HEK293 (cell line): Measurements from ENCODE around the gene DLG2.

ENCODE experiments used
- CTCF ChIA-PET: fragments of 350-600 bp; formaldehyde crosslinking; extraction: SDS; loops from one replicate; lab custom pipeline; 2021; ENCODE audit warnings: antibody characterized with exemption; lab: Yijun Ruan, JAX
- POLR2A ChIA-PET: fragments of 300-600 bp; formaldehyde crosslinking; extraction: SDS; loops from one replicate; lab custom pipeline; 2020; ENCODE audit warnings: antibody characterized with exemption, inconsistent platforms; lab: Yijun Ruan, JAX
- H3K27ac ChIP-seq: fragments of 200-500 bp; sonication (Bioruptor generic); 2 replicates; pipeline ENCODE4 v1.5.1; 2014; ENCODE audit warnings: low read depth, low read length, control low read depth, inconsistent platforms; ENCODE audit errors: extremely low read depth
- H3K36me3 ChIP-seq, 2 experiments: fragments of 200-500 bp in 1 of 2; sonication (Bioruptor generic) in 1 of 2; 1 replicate in 1 of 2; 2 replicates in 1 of 2; pipeline ENCODE4 v1.5.1; 2014 to 2017; ENCODE audit warnings: inconsistent platforms in 2 of 2, low read length in 2 of 2; ENCODE audit not compliant: control insufficient read depth in 2 of 2, insufficient read depth in 1 of 2
- H3K4me1 ChIP-seq: fragments of 200-500 bp; sonication (Bioruptor generic); 2 replicates; pipeline ENCODE4 v1.5.1; 2014; ENCODE audit warnings: mild to moderate bottlenecking, low read length, inconsistent platforms; ENCODE audit not compliant: control insufficient read depth, insufficient read depth
- H3K4me3 ChIP-seq: 2 replicates; pipeline ENCODE4 v1.5.1; 2011; ENCODE audit warnings: low read depth, mild to moderate bottlenecking, control low read depth, low read length, moderate library complexity
- H3K9me3 ChIP-seq: fragments of 200-500 bp; sonication (Bioruptor generic); 2 replicates; pipeline ENCODE4 v1.5.1; 2014; ENCODE audit warnings: low read depth, low read length, inconsistent platforms; ENCODE audit not compliant: control insufficient read depth, insufficient read depth
- BCL11A ChIP-seq: fragments of 450-650 bp; formaldehyde crosslinking; IDR thresholded peaks from 2 replicates; pipeline ENCODE4 v1.5.1; 2016; ENCODE audit warnings: low read depth, missing biosample characterization, missing genetic modification characterization
- HOXD13 ChIP-seq: sonication (generic); formaldehyde crosslinking; IDR thresholded peaks from 2 replicates; pipeline ENCODE4 v1.8.0; 2022; ENCODE audit warnings: missing genetic modification reagents, borderline replicate concordance
- PRDM6 ChIP-seq: fragments of 450-650 bp; formaldehyde crosslinking; IDR thresholded peaks from 2 replicates; pipeline ENCODE4 v1.5.1; 2017; ENCODE audit warnings: missing biosample characterization, missing genetic modification characterization
- SALL2 ChIP-seq: fragments of 450-650 bp; formaldehyde crosslinking; IDR thresholded peaks from 2 replicates; pipeline ENCODE4 v1.5.0; 2017; ENCODE audit warnings: missing biosample characterization, mild to moderate bottlenecking, missing genetic modification characterization, borderline replicate concordance
- SP2 ChIP-seq: fragments of 450-650 bp; formaldehyde crosslinking; IDR thresholded peaks from 2 replicates; pipeline ENCODE4 v1.5.1; 2016; ENCODE audit warnings: missing biosample characterization, missing genetic modification characterization
- SP7 ChIP-seq: fragments of 450-650 bp; formaldehyde crosslinking; IDR thresholded peaks from 2 replicates; pipeline ENCODE4 v1.5.1; 2016; ENCODE audit warnings: missing biosample characterization, missing genetic modification characterization
- ZBTB20 ChIP-seq: fragments of 450-650 bp; formaldehyde crosslinking; IDR thresholded peaks from 2 replicates; pipeline ENCODE4 v1.5.1; 2016; ENCODE audit warnings: missing biosample characterization, missing genetic modification characterization
- ZBTB26 ChIP-seq: fragments of 450-650 bp; formaldehyde crosslinking; optimal IDR thresholded peaks from 2 replicates; pipeline ENCODE3; 2016; ENCODE audit warnings: missing biosample characterization, mild to moderate bottlenecking, missing genetic modification characterization
- ZIC2 ChIP-seq: fragments of 450-650 bp; formaldehyde crosslinking; IDR thresholded peaks from 2 replicates; pipeline ENCODE4 v1.5.1; 2016; ENCODE audit warnings: missing biosample characterization, missing genetic modification characterization
- ZNF132 ChIP-seq: fragments of 450-650 bp; formaldehyde crosslinking; IDR thresholded peaks from 2 replicates; pipeline ENCODE4 v1.5.1; 2017; ENCODE audit warnings: missing biosample characterization, missing genetic modification characterization, borderline replicate concordance
- ZNF133 ChIP-seq: fragments of 450-650 bp; formaldehyde crosslinking; IDR thresholded peaks from 2 replicates; pipeline ENCODE4 v1.5.1; 2016; ENCODE audit warnings: missing biosample characterization, missing genetic modification characterization
- ZNF311 ChIP-seq: fragments of 450-650 bp; formaldehyde crosslinking; IDR thresholded peaks from 2 replicates; pipeline ENCODE4 v1.5.1; 2017; ENCODE audit warnings: missing biosample characterization, missing genetic modification characterization, borderline replicate concordance
- ZNF433 ChIP-seq: fragments of 450-650 bp; formaldehyde crosslinking; IDR thresholded peaks from 2 replicates; pipeline ENCODE4 v1.5.1; 2016; ENCODE audit warnings: missing biosample characterization, missing genetic modification characterization, low read depth
- ZNF510 ChIP-seq: fragments of 450-650 bp; formaldehyde crosslinking; IDR thresholded peaks from 2 replicates; pipeline ENCODE4 v1.5.1; 2018; ENCODE audit warnings: mild to moderate bottlenecking, missing genetic modification characterization, missing biosample characterization; ENCODE audit not compliant: insufficient replicate concordance
- ZNF518A ChIP-seq: fragments of 450-650 bp; formaldehyde crosslinking; conservative IDR thresholded peaks from 2 replicates; pipeline ENCODE4 v1.5.1; 2016; ENCODE audit warnings: low read depth, missing biosample characterization, missing genetic modification characterization
- ZNF624 ChIP-seq: fragments of 450-650 bp; formaldehyde crosslinking; IDR thresholded peaks from 2 replicates; pipeline ENCODE4 v1.5.1; 2017; ENCODE audit warnings: missing biosample characterization, missing genetic modification characterization
- ZNF660 ChIP-seq: fragments of 450-650 bp; IDR thresholded peaks from 2 replicates; pipeline ENCODE4 v1.5.1; 2018; ENCODE audit warnings: missing biosample characterization, mild to moderate bottlenecking, missing genetic modification characterization
- ZSCAN23 ChIP-seq: fragments of 450-650 bp; formaldehyde crosslinking; IDR thresholded peaks from 2 replicates; pipeline ENCODE4 v1.5.1; 2016; ENCODE audit warnings: missing biosample characterization, missing genetic modification characterization

DLG2 gene

GRCh38 chr11:83569134-83569805 lies 2057.9 kb downstream of the DLG2 start:
- Histone ChIP-seq H3K9me3 (no peaks in the 10 kb centered on the region), H3K4me1 (no peaks in the 10 kb centered on the region), H3K36me3 (no peaks in the 10 kb centered on the region), H3K27ac (no peak overlapping the region), H3K4me3 (no peak overlapping the region)
- ChIA-PET CTCF (no interaction called here), POLR2A (no interaction called here)
- no peak for TF ChIP-seq ZNF518A (tag by site-specific recombination)
- TF ChIP-seq ZBTB26 = no peak
- TF ChIP-seq ZNF624 = no peak
- no peak for TF ChIP-seq ZIC2 (tag by site-specific recombination)
- no peak for TF ChIP-seq HOXD13 (CRISPR knock-in tag)

- TF ChIP-seq PRDM6 (tag by site-specific recombination) (no peak), ZNF660 (no peak), ZNF133 (tag by site-specific recombination) (no peak), ZNF624 (no peak), ZNF311 (no peak), ZNF433 (tag by site-specific recombination) (no peak), ZBTB20 (no peak), ZNF510 (no peak), ZNF132 (no peak), SALL2 (tag by site-specific recombination) (no peak)
- POLR2A ChIA-PET = no interaction called here
- Histone ChIP-seq H3K9me3 (no peaks in the 10 kb centered on the region), H3K27ac (no peak overlapping the region), H3K4me3 (no peak overlapping the region), H3K4me1 (no peaks in the 10 kb centered on the region), H3K36me3 (no peaks in the 10 kb centered on the region)
- CTCF ChIA-PET = no interaction called here
These were observed 2058.6 kb downstream of the DLG2 start for GRCh38 chr11:83568516-83568915.

GRCh38 chr11:83566950-83567349 lies 2060.2 kb downstream of the DLG2 start:
- H3K27ac ChIP-seq = no peak overlapping the region
- H3K4me3 ChIP-seq = no peak overlapping the region
- H3K4me1 ChIP-seq = no peaks in the 10 kb centered on the region
- H3K36me3 ChIP-seq = no peaks in the 10 kb centered on the region
- TF ChIP-seq SP2 (tag by site-specific recombination) (no peak), SP7 (tag by site-specific recombination) (no peak), ZSCAN23 (no peak), BCL11A (tag by site-specific recombination) (no peak)
- ChIA-PET CTCF (interaction anchor here (0.6 kb wide), 1 partner anchor 622 kb away, joined by 4 read pairs; no protein-coding TSS in a partner anchor), POLR2A (no interaction called here)
- H3K9me3 ChIP-seq = no peaks in the 10 kb centered on the region
